GM12873 (cell line): ENCODE results near the gene TMEM179.

Experiments
- CTCF ChIP-seq: IDR thresholded peaks from 2 replicates; pipeline ENCODE4 v1.5.1; 2012; ENCODE audit warnings: low read depth, mild to moderate bottlenecking, moderate library complexity, low read length, control low read depth; ENCODE audit not compliant: insufficient read depth; ENCODE audit errors: missing control alignments

The TMEM179 gene

GRCh38 chr14:104586832-104587620 lies 17.5 kb downstream of the TMEM179 start:
- no peak for TF ChIP-seq CTCF

GRCh38 chr14:104585966-104586697 lies 18.4 kb downstream of the TMEM179 start:
- TF ChIP-seq CTCF = no peak

GRCh38 chr14:104584557-104584956 lies 20.0 kb downstream of the TMEM179 start:
- no peak for TF ChIP-seq CTCF

- no peak for TF ChIP-seq CTCF
Observed at GRCh38 chr14:104583424-104584306, 20.9 kb downstream of the TMEM179 start.

- no peak for TF ChIP-seq CTCF
Observed at GRCh38 chr14:104582662-104583061, 21.9 kb downstream of the TMEM179 start.

- no peak for TF ChIP-seq CTCF
Observed at GRCh38 chr14:104582005-104582404, 22.6 kb downstream of the TMEM179 start.

- no peak for TF ChIP-seq CTCF
Observed at GRCh38 chr14:104581521-104581920, 23.1 kb downstream of the TMEM179 start.
